Neural cell (in vitro differentiated cells): ENCODE results near the gene RRAS2. TPM values are rescaled to one million over a fixed set of nuclear protein-coding genes. Genes with fewer than 3 reads are reported as not detected.

ENCODE experiments used
- H2AFZ ChIP-seq: fragments of 200-600, 300-800 bp; sonication (generic), shearing (Covaris generic); 2 replicates; pipeline ENCODE4 v1.6.0; 2014; ENCODE audit warnings: low read depth, mild to moderate bottlenecking, antibody characterized with exemption, low read length, moderate library complexity
- H3F3A ChIP-seq: fragments of 200-600 bp; shearing (Covaris generic); 2 replicates; pipeline ENCODE4 v1.6.1; 2016; ENCODE audit warnings: mild to moderate bottlenecking, moderate library complexity, mixed read lengths, antibody characterized with exemption, low read length; ENCODE audit not compliant: insufficient read depth, poor library complexity, severe bottlenecking
- H3K27ac ChIP-seq: fragments of 200-600, 300-800 bp; sonication (generic), shearing (Covaris generic); 2 replicates; pipeline ENCODE4 v1.5.1; 2014; ENCODE audit warnings: mild to moderate bottlenecking, low read length, moderate library complexity
- H3K27me3 ChIP-seq: fragments of 300-800, 200-600 bp; sonication (generic), shearing (Covaris generic); 2 replicates; pipeline ENCODE4 v1.6.0; 2014; ENCODE audit warnings: mild to moderate bottlenecking, low read depth, low read length, moderate library complexity; ENCODE audit not compliant: insufficient read depth
- H3K36me3 ChIP-seq: fragments of 300-800, 200-600 bp; sonication (generic), shearing (Covaris generic); 2 replicates; pipeline ENCODE4 v1.5.1; 2014; ENCODE audit warnings: mild to moderate bottlenecking, antibody characterized with exemption, low read length, moderate library complexity; ENCODE audit not compliant: insufficient read depth
- H3K4me2 ChIP-seq: fragments of 300-800, 200-600 bp; sonication (generic), shearing (Covaris generic); 2 replicates; pipeline ENCODE4 v1.6.0; 2014; ENCODE audit warnings: mild to moderate bottlenecking, low read length
- H3K4me3 ChIP-seq: fragments of 300-800, 200-600 bp; sonication (generic), shearing (Covaris generic); 2 replicates; pipeline ENCODE4 v1.5.1; 2014; ENCODE audit warnings: mild to moderate bottlenecking, low read length, moderate library complexity
- H3K79me2 ChIP-seq: fragments of 200-600 bp; shearing (Covaris generic); replicated peaks from 2 replicates; pipeline ENCODE4 v1.6.0; 2014; ENCODE audit warnings: mild to moderate bottlenecking, low read length, moderate library complexity; ENCODE audit not compliant: insufficient read depth
- H3K9ac ChIP-seq: fragments of 300-800, 200-600 bp; sonication (generic), shearing (Covaris generic); 2 replicates; pipeline ENCODE4 v1.6.1; 2016; ENCODE audit warnings: mild to moderate bottlenecking, low read length, mixed read lengths
- H3K9me2 ChIP-seq: fragments of 200-600 bp; shearing (Covaris generic); 2 replicates; pipeline ENCODE4 v1.6.1; 2016; ENCODE audit warnings: mild to moderate bottlenecking, low read length, mixed read lengths; ENCODE audit not compliant: insufficient read depth
- H3K9me3 ChIP-seq: fragments of 200-600, 300-800 bp; sonication (generic), shearing (Covaris generic); 2 replicates; pipeline ENCODE4 v1.6.1; 2016; ENCODE audit warnings: mild to moderate bottlenecking, mixed run types, low read length, moderate library complexity, mixed read lengths
- H4K20me1 ChIP-seq: fragments of 200-600 bp; shearing (Covaris generic); 2 replicates; pipeline ENCODE4 v1.6.1; 2016; ENCODE audit warnings: mild to moderate bottlenecking, mixed run types; ENCODE audit not compliant: insufficient read depth
- EP300 ChIP-seq: fragments of 450-650 bp; conservative IDR thresholded peaks from 2 replicates; pipeline ENCODE4 v1.6.1; 2014; ENCODE audit warnings: antibody characterized with exemption, mild to moderate bottlenecking, moderate library complexity; ENCODE audit not compliant: poor library complexity, severe bottlenecking
- EZH2 ChIP-seq: fragments of 200-600, 300-800 bp; shearing (Covaris generic), sonication (generic); IDR thresholded peaks from 2 replicates; pipeline ENCODE4 v1.6.1; 2014; ENCODE audit warnings: antibody characterized with exemption, low read length, borderline replicate concordance, mild to moderate bottlenecking; ENCODE audit not compliant: insufficient read depth, poor library complexity, severe bottlenecking
- MXI1 ChIP-seq: fragments of 450-650 bp; conservative IDR thresholded peaks from 2 replicates; pipeline ENCODE4 v1.6.1; 2014; ENCODE audit warnings: antibody characterized with exemption, mild to moderate bottlenecking; ENCODE audit not compliant: poor library complexity, severe bottlenecking
- POLR2AphosphoS5 ChIP-seq: IDR thresholded peaks from 2 replicates; pipeline ENCODE4 v1.6.1; 2012
- RAD21 ChIP-seq: fragments of 450-650 bp; conservative IDR thresholded peaks from 2 replicates; pipeline ENCODE4 v1.6.1; 2014; ENCODE audit warnings: antibody characterized with exemption, mild to moderate bottlenecking, moderate library complexity
- SMC3 ChIP-seq: fragments of 450-650 bp; conservative IDR thresholded peaks from 2 replicates; pipeline ENCODE4 v1.6.1; 2014; ENCODE audit warnings: antibody characterized with exemption, mild to moderate bottlenecking, moderate library complexity; ENCODE audit not compliant: poor library complexity
- TAF1 ChIP-seq: IDR thresholded peaks from 2 replicates; pipeline ENCODE4 v1.6.1; 2012; ENCODE audit warnings: low read depth
- polyA plus RNA-seq: library from polyadenylated mRNA; depleted of rRNA; stranded (reverse); fragments of >200 nt; gene quantifications from 2 replicates; pipeline ENCODE4 v1.2.3, GENCODE V29; 2014
- TF ChIP-seq, protein P1 (sequence below): fragments of 450-650 bp; IDR thresholded peaks from 2 replicates; pipeline ENCODE4 v1.5.1; 2014; ENCODE audit warnings: antibody characterized with exemption, mild to moderate bottlenecking, moderate library complexity; ENCODE audit not compliant: poor library complexity, severe bottlenecking
- TF ChIP-seq, protein P2 (sequence below): IDR thresholded peaks from 2 replicates; pipeline ENCODE4 v1.6.1; 2012; ENCODE audit warnings: borderline replicate concordance

RRAS2 gene
- polyA plus RNA-seq, 1 donor from 2014 or later: 47.3 TPM

DNA sequence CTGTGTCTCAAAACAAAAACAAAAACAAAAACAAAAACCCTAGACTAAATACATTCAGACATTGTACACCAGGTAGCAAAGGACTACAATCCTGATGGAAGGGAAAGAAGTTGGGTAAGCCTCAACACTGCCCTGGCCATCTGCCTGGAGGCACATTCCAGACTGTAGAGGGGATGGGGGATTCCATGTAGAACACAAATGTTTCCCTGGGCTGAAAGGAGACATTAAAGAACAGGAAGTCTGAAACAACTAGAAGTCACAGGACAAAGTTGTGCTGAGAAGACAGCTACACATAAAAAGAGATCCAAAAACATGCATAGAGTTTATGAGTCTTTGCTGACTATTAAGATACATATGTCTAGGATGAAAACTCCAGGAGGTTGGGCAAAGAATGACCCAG is 83.9 kb downstream of the RRAS2 start:
- no peak overlapping the region for H3K9ac ChIP-seq
- no peaks in the 10 kb centered on the region for H3K9me2 ChIP-seq
- no peaks in the 10 kb centered on the region for H4K20me1 ChIP-seq
- no peak overlapping the region for H3K27ac ChIP-seq
- H3K36me3 ChIP-seq: no peaks in the 10 kb centered on the region
- H3K9me3 ChIP-seq: no peaks in the 10 kb centered on the region
- H3F3A ChIP-seq: no peaks in the 10 kb centered on the region
- H3K27me3 ChIP-seq: no peaks in the 10 kb centered on the region
- H3K4me3 ChIP-seq: no peak overlapping the region
- no peak overlapping the region for H2AFZ ChIP-seq
- H3K4me2 ChIP-seq: no peak overlapping the region
- TF ChIP-seq EP300 (no peak), RAD21 (no peak), SMC3 (no peak), MXI1 (no peak), TAF1 (no peak), POLR2AphosphoS5 (no peak), EZH2 (no peak)
- TF ChIP-seq, protein P1, sequence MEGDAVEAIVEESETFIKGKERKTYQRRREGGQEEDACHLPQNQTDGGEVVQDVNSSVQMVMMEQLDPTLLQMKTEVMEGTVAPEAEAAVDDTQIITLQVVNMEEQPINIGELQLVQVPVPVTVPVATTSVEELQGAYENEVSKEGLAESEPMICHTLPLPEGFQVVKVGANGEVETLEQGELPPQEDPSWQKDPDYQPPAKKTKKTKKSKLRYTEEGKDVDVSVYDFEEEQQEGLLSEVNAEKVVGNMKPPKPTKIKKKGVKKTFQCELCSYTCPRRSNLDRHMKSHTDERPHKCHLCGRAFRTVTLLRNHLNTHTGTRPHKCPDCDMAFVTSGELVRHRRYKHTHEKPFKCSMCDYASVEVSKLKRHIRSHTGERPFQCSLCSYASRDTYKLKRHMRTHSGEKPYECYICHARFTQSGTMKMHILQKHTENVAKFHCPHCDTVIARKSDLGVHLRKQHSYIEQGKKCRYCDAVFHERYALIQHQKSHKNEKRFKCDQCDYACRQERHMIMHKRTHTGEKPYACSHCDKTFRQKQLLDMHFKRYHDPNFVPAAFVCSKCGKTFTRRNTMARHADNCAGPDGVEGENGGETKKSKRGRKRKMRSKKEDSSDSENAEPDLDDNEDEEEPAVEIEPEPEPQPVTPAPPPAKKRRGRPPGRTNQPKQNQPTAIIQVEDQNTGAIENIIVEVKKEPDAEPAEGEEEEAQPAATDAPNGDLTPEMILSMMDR: no peak
- TF ChIP-seq, protein P2, sequence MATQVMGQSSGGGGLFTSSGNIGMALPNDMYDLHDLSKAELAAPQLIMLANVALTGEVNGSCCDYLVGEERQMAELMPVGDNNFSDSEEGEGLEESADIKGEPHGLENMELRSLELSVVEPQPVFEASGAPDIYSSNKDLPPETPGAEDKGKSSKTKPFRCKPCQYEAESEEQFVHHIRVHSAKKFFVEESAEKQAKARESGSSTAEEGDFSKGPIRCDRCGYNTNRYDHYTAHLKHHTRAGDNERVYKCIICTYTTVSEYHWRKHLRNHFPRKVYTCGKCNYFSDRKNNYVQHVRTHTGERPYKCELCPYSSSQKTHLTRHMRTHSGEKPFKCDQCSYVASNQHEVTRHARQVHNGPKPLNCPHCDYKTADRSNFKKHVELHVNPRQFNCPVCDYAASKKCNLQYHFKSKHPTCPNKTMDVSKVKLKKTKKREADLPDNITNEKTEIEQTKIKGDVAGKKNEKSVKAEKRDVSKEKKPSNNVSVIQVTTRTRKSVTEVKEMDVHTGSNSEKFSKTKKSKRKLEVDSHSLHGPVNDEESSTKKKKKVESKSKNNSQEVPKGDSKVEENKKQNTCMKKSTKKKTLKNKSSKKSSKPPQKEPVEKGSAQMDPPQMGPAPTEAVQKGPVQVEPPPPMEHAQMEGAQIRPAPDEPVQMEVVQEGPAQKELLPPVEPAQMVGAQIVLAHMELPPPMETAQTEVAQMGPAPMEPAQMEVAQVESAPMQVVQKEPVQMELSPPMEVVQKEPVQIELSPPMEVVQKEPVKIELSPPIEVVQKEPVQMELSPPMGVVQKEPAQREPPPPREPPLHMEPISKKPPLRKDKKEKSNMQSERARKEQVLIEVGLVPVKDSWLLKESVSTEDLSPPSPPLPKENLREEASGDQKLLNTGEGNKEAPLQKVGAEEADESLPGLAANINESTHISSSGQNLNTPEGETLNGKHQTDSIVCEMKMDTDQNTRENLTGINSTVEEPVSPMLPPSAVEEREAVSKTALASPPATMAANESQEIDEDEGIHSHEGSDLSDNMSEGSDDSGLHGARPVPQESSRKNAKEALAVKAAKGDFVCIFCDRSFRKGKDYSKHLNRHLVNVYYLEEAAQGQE: no peak
- H3K79me2 ChIP-seq: no peaks in the 10 kb centered on the region

DNA sequence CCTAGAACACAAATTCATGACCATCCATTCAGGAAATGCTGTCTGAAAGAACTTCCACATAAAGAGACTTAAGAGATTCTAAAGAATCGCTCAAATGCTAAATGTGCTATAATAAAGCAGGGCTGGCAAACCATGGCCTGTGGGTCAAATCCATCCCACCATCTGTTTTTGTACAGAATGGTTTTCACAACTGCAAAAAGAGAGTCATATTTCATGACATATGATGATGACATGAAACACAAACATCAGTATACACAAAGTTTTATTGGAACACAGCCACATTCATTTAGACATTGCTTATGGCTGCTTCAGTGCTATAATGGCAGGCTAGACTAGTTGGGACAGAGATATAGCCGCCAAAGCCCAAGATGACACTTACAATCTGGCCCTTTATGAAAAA is 85.1 kb downstream of the RRAS2 start:
- H3K27ac ChIP-seq: no peak overlapping the region
- H3K36me3 ChIP-seq: no peaks in the 10 kb centered on the region
- no peak overlapping the region for H3K4me2 ChIP-seq
- H3K4me3 ChIP-seq: no peak overlapping the region
- no peak for TF ChIP-seq POLR2AphosphoS5
- TF ChIP-seq RAD21: no peak
- no peak for TF ChIP-seq SMC3
- no peak for TF ChIP-seq MXI1
- TF ChIP-seq TAF1: no peak
- TF ChIP-seq, protein P1: no peak
- TF ChIP-seq, protein P2: no peak
- no peak for TF ChIP-seq EZH2
- no peak for TF ChIP-seq EP300
- H3K79me2 ChIP-seq: no peaks in the 10 kb centered on the region
- no peaks in the 10 kb centered on the region for H3F3A ChIP-seq
- no peaks in the 10 kb centered on the region for H3K27me3 ChIP-seq
- H3K9me3 ChIP-seq: no peaks in the 10 kb centered on the region
- no peak overlapping the region for H2AFZ ChIP-seq
- no peaks in the 10 kb centered on the region for H4K20me1 ChIP-seq
- no peaks in the 10 kb centered on the region for H3K9me2 ChIP-seq
- H3K9ac ChIP-seq: no peak overlapping the region
